Ramos (cell line): Measurements from ENCODE around the gene SHISA9.

ENCODE experiments used
- in situ Hi-C: fragments of 300-500 bp; cut with MboI; formaldehyde crosslinking; loops from one replicate; pipeline ENCODE4 v1.14.3; 2022; ENCODE audit warnings: low sequenced_read_pairs; ENCODE audit not compliant: unreplicated experiment

Gene SHISA9

DNA sequence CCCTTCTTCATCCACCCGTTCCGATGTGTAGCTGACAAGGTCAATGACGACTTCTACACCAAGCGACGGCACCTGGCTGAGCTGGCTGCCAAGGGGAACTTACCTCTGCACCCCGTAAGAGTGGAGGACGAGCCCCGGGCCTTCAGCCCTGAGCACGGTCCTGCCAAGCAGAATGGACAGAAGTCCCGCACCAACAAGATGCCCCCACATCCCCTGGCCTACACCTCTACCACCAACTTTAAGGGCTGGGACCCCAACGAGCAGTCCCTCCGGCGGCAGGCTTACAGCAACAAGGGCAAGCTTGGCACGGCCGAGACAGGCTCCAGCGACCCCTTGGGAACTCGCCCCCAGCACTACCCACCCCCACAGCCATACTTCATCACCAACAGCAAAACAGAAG lies 333.6 kb downstream of the SHISA9 start:
- in situ Hi-C loops = no loop called here

GRCh38 chr16:13236308-13236707 lies 334.9 kb downstream of the SHISA9 start:
- in situ Hi-C loops = no loop called here

DNA sequence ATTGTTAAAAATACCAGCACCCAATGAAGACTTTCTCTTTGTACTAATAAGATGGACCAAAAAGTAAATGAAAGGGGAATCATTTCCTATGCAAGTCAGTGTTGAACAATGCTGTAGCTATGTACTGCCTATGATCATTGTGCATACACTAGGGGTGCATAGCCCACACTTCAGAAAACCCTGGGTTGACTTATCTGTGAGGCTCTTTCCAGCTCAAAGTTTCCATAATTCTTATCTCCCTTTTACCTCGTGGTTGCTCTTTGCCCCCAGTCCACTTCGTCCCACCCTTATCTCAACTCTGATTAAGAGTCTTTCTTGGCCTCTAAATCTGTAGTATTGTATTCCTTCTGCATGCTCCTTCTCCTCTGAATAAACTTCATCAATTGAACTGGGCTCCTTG lies 336.8 kb downstream of the SHISA9 start:
- in situ Hi-C loops = no loop called here

DNA sequence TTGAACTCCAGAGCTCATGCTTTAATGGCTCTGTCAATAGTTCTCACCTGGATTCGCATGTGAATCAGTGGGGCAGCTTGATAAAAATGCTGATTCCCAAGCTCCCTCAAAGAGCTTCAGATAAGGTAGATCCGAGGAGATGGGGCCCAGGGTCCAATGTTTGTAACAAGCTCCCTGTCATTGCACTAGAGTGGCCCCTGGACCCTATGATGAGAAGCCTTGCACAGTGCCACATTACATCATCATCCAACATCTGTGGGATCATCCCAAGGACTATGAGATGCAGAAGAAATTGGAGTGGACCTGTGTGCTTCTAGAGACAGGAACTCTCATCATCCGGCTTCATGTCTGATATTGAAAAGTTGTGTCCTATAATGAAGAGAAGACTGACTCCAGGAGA lies 340.8 kb downstream of the SHISA9 start:
- in situ Hi-C loops = no loop called here

GRCh38 chr16:13244770-13245169 lies 343.4 kb downstream of the SHISA9 start:
- in situ Hi-C loops = no loop called here

DNA sequence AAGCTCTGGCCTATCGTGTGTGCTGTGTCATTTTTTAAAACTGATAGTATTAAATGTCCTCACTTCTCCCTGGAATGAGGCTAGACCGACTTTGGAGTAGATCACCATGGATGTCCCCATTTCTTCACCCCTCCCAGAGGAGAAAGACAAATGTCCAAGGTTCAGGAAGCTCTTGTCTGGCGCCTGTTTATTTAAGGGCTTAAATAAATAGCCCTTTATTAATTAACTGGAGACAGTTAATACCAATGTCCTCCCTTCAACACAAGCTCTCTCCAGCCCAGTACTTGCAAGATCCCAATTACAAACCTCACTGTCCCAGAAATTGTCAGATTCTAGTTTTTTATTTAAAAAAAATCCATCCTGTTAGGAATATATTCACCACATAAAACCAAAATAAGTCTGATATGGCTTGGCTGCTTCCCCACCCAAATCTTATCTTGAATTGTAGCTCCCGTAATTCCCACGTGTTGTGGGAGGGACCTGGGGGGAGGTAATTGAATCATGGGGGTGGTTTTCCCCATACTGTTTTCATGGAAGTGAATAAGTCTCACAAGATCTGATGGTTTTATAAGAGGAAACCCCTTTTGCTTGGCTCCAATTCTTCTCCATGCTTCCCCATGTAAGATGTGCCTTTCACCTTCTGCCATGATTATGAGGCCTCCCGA lies 344.4 kb downstream of the SHISA9 start:
- in situ Hi-C loops = no loop called here

DNA sequence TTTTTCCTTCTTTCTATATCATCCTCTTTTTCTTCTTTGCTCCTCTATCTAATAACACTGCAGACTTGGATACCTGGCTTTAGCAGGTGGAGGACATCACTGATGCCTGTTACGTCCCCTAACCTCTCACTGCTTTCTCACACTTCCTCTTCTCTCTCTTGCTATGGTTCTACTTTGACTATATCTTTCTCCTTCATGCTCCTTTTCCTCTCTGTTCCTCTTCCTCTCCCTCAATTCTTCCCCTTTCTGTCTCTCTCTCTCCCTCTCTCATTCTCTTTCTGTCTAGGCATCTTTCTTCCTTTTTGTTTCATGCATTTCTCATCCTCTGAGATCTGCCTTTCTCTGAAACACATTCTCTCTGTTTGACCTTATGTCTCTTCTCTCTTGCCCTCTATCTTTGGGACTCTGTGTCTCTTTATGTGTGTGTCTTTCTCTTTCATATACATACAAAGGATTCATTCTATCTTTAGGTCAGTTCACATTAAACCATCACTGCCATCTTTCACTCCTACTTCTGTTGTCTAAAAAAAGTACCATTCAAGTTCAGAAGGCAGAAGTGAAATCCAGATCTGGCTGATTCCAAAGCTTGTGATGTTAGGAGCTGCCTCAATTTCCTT lies 353.7 kb downstream of the SHISA9 start:
- in situ Hi-C loops = no loop called here

GRCh38 chr16:13262270-13263090 lies 361.1 kb downstream of the SHISA9 start:
- in situ Hi-C loops = no loop called here

DNA sequence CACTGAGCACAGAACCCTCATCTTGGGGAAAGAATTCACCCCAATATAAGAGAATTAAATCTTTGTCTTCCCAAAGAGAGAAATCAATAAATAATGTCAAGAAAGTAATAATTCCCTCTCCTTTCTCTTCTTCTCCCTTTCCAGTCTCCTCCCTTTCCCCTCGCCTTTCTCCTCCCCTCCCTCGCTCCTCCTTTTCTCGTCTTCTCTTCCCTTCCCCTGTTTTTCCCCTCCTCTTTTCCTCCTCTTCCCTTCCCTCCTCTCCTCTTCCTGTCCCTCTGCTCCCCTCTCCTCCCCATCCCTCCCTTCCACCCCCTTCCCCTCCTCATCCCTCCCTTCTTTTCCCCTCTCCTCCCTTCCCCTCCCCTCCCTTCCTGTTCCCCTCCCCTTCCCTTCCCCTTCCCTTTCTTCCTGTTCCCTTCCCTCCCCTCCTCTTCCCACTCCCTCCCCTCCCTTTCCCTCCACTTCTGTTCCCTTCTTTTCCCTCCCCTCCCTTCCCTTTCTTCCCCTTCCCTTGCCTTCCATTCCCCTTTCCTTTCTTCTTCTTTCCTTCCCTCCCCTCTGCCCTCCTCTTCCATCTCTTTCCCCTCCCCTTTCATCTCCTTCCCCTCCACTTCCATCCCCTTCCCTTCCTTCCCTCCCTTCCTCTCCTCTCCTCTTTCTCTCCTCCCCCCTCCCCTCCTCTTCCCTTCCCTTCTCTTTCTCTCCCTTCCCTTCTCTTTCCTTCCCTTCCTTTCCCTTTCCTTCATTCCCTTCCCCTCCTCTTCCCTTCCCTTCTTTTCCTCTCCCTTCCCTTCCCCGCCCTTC lies 363.6 kb downstream of the SHISA9 start:
- in situ Hi-C loops = no loop called here

GRCh38 chr16:13269359-13269758 lies 368.0 kb downstream of the SHISA9 start:
- in situ Hi-C loops = no loop called here

DNA sequence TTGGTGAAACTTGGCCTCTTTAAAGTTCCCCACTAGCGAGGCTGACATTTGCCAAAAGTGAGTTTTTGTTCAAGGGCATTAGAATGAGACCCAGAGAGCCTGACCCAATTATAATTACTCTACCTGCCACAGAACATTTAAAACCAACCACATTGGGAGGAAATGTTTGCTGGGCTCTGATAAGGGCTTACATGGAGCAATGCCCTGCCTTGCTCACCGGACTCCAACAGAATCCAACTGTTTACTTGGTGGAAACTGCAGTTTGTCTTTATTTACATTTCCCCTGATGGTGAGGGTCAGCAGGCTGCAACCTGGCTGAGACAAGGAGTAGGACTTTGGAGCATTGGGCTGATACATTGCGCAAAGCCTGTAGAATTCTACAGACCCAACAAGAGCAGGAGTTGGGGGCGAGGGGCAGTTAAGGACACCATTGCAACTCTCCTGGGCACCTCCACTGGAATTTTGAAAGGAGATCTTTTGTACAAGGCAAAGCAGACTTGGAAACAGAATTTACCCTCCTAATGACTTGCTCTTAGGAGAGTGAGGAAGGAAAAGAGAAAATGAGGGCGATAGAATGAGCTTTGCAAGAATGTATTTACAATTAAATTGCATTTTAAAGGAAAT lies 368.6 kb downstream of the SHISA9 start:
- in situ Hi-C loops = no loop called here

- in situ Hi-C loops = no loop called here
Observed at GRCh38 chr16:13270602-13271001, 369.2 kb downstream of the SHISA9 start.

- in situ Hi-C loops = no loop called here
Observed at GRCh38 chr16:13289515-13289914, 388.1 kb downstream of the SHISA9 start.
